Non-pigmented ciliary epithelial cell (primary cell): ENCODE results near the gene SLCO4A1.
A peak's percentile ranks its signal among the peaks of the same experiment; 100 is the strongest.

ENCODE experiments used
- DNase-seq: peaks from one replicate; pipeline ENCODE4 v3.0.0-alpha.2; 2010; ENCODE audit warnings: low read depth

Gene SLCO4A1

DNA sequence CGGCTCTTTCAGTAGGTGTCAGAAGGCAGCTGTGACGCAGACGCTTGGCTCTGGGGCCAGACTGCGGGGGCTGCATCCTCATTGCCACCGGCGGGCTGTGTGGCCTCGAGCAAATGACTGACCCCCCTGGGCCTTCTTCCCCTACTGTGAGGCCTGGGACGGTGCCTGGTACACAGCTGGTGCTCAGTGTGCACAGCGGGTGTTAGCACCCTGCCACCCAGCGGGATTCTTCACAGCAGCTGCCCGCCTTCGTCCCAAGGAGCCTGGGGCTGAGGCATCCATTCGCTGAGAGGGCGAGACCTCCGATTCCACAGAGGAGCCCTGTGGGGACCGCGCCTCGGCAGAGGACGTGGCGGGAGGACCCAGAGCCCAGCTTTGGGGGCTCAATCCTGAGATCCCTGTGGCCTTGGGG lies 10.6 kb downstream of the SLCO4A1 start:
- no peak for DNase-seq

DNA sequence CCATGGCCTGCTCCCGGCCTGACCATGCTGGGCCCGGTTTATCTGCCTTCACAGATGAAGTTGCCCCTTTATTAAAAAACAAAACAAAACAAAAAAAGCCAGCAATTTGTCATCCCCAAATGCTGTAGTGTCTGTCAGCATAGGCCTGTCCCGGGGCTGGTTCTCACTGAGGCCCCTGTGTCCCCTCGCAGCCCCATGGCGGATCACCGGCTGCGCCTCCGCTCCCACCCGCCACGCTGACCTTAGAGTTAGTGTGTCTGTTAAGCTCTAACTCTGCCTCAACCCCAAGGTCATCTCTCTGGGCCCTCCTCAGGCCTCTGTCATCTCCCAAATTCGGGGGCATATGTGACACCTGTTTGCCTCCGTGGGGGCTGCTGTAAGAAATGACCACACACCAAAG lies 11.1 kb downstream of the SLCO4A1 start:
- no peak for DNase-seq

DNA sequence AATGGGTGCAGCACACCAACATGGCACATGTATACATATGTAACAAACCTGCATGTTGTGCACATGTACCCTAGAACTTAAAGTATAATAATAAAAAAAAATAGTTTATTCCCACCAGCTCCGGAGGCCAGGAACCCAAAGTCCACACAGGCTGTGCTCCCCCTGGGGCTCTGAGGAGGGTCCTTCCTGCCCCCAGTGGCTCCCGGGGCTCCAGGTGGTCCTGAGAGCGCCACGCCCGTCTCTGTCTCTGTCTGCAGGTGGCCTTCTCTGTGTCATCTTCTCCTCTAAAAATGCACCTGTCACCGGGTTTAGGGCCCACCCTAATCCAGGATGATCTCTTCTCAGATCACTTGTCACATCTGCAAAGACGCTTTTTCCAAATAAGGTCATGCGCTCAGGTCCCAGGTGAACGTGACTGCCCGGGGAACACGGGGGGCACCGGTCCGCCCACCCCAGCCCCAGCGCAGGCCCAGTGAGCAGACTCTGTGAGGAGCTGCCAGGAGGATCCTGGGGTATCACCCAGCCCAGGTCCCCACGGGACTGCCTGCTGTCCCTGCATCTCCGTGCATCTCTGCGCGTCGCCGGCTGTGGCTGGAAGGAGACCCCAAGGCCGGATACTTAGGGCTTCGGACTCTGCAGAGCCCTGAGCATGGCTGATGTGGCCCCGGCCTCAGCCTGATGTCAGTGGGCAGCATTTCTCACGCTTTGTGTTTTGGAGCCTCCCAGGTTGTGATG lies 11.8 kb downstream of the SLCO4A1 start:
- no peak for DNase-seq

DNA sequence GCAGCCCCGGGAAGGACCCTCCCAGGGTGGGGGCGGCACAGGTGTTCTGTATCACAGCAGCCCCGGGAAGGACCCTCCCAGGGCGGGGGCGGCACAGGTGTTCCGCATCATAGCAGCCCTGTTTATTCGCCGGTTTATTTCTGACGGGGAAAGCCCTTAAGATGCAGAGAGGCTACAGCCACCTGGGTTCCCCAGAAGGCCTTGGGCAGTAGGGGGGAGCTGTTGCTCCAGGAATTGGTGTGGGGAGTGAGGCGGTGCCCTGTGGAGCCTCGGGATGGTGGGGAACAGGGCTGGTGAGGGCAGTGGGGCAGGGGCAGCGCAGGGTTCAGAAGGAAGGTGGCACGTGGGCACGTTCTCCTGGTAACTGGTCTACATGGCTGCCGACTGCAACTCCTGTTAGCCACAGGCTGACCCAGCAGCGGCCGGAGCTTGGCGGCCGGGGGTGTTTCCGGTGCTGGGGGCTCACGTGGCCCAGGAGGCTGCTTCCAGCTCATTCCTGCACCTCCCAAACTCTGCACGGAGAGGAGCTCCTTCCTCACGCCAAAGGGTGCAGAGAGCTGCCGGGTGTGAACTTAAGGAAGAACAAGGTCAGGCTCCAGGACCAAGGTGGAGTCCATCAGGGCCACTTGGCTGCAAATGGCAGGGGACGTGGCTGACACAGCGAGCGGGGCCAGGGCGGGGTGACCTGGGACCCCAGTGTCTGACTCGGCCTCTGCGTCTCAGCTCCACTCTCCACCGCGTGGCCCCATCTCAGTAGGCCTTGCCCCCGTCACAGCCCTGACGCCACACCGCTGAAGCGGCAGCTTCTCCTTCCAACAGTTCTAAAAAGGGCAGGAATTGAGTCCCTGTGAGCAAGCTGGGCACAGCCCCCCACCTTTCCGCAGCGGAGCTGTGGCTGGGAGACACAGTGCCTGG lies 13.2 kb downstream of the SLCO4A1 start:
- no peak for DNase-seq

DNA sequence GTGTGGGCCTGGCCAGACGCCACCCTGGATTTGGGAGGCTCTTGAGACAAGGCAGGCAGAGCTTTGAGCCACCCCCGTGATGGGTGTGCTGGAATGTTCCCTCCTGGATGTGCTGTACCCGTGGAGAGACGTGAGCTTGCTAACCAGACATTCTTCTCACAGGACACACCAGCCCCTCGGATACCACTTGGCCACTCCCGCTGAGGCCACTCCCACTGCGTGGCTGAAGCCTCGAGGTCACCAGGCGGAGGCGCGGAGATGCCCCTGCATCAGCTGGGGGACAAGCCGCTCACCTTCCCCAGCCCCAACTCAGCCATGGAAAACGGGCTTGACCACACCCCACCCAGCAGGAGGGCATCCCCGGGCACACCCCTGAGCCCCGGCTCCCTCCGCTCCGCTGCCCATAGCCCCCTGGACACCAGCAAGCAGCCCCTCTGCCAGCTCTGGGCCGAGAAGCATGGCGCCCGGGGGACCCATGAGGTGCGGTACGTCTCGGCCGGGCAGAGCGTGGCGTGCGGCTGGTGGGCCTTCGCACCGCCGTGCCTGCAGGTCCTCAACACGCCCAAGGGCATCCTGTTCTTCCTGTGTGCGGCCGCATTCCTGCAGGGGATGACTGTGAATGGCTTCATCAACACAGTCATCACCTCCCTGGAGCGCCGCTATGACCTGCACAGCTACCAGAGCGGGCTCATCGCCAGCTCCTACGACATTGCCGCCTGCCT lies 14.1 kb downstream of the SLCO4A1 start:
- DNase-seq, result no peak

DNA sequence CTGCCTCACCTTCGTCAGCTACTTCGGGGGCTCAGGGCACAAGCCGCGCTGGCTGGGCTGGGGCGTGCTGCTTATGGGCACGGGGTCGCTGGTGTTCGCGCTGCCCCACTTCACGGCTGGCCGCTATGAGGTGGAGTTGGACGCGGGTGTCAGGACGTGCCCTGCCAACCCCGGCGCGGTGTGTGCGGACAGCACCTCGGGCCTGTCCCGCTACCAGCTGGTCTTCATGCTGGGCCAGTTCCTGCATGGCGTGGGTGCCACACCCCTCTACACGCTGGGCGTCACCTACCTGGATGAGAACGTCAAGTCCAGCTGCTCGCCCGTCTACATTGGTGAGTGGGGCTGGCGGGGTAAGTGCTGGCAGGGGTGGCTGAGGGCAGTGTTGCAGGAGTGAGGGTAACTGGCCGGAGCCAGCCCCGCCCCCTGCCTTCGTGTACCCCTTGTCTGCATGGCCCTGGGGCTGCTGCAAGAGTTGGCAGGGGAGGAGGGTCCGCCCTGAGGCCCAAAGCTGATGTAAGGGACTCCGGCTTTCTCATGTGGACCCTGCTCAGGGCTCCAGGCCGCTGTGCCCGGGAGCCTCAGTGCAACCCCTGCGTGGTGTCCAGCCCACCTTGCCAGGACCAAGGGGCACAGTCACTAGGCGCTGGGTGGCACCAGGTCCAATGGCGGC lies 14.8 kb downstream of the SLCO4A1 start:
- DNase-seq, result no peak

DNA sequence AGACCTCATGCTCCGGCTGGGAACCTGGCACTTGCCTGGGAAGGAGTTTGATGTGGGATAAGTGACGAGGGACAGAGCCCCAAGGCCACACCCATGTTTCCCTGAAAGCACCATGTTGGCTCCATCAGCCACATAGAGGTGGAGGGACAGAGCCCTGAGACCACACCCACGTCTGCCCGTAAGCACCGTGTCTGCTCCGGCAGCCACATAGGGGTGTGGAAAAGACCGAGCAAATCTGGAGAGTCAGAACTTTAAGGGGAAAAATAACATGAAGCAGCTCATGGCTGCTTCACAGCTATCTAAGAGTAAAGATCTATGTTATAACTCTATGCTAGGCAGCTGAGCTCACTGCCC lies 15.3 kb downstream of the SLCO4A1 start:
- DNase-seq, result no peak

DNA sequence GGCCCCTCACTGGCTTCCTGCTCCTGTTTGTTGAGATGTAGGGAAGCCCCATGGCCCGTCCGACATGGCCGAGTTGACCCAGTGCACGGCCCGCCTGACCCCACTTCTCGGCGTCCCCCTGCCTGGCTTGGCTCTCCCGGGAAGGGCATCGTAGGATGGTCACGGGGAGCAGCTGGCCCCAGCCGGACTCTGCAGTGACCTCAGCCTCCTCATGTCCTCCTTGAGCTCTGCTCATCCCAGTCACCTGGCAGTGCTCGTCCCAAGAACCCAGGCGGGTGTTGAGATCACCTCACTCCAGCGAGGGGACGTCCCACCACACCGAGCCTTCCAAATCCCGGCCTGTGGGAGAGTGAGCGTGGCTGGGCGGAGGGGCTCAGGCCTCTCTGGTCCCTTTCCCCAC lies 15.7 kb downstream of the SLCO4A1 start:
- DNase-seq, result no peak

DNA sequence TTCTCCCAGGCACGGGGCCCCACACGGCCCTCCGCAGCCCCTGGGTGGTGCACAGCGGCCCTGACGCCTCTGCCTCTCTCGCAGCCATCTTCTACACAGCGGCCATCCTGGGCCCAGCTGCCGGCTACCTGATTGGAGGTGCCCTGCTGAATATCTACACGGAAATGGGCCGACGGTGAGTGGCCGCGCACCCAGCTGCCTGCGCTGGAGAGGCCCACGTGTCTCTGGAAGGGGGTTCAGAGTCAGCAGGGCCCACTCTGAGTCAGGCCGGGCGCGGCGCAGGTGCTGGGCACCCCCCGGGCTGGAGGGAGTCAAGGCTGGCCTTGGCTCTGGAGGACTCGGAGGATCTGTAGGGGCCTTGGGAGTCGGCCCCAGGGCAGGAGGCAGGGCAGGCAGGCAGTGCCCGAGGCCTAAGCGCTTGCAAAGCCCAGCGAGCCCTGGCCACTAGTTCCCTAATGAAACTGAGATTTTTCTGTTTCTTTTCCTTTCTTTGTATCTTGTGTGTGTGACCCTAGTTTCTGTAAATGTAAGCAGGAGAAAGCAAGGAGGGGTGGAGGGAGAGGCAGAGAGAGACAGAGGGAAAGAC lies 16.4 kb downstream of the SLCO4A1 start:
- DNase-seq, result no peak

DNA sequence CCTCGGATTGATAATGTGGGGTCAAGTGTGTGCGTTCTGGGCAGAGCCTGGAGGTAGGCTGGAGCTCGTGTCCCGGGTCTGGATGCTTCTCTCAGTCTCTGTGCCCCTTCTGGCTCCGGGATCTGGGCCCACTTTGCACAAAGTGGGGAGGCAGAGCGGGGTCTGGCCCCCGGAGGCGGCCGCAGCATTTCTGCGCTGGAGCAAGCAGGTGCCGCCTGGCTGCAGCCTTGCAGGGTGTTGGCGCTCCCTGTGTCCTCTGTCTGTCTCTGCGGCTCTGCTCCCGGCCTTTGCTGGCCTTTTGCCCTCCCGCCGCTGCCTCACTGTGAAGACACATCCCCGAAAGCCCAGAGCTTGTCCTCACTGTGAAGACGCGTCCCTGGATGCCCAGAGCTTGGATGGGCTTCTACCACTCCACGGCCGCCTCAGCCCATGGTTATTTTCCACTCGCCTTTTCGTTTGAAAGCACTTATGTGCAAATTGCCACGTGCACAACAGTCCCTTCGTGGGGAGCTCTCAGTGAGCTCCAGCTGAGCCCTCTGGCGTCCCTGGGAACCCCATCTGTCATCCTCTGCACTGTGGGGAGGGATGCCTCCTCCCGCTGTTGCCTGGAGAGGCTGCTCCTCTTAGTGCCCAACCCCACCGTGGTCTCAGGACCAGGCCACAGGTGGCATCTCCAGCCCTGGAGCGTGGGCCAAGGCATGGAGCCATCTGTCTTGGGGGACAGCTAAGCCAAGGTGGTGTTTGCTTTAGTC lies 17.4 kb downstream of the SLCO4A1 start:
- DNase-seq, result no peak

DNA sequence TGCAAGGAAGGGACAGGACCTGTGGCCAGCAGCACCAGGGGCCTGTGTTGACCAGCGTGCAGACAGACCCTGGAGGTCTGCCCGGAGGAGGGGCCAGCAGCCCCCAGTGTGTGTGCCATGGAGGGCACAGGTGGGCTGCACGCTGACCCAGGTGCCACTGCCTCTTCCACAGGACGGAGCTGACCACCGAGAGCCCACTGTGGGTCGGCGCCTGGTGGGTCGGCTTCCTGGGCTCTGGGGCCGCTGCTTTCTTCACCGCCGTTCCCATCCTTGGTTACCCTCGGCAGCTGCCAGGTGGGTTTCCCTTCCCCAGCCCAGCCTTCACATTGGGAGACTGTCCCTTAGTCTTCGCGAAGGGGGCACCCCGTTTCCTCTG lies 17.9 kb downstream of the SLCO4A1 start:
- DNase-seq, result no peak

DNA sequence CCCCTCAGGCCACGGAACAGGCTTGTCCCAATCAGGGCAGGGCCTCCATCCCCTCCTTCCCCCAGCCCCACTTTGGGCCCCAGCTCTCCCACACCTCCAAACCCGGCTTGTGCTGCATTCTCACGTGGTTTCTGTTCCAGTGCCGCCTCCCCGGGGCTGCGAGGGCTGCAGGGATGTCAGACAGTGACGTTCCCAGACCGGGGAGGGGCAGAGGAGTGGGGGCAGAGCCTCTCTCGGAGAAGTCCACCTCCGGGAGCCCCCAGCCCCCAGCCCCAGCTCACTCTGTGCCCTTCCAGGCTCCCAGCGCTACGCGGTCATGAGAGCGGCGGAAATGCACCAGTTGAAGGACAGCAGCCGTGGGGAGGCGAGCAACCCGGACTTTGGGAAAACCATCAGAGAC lies 18.5 kb downstream of the SLCO4A1 start:
- no peak for DNase-seq

DNA sequence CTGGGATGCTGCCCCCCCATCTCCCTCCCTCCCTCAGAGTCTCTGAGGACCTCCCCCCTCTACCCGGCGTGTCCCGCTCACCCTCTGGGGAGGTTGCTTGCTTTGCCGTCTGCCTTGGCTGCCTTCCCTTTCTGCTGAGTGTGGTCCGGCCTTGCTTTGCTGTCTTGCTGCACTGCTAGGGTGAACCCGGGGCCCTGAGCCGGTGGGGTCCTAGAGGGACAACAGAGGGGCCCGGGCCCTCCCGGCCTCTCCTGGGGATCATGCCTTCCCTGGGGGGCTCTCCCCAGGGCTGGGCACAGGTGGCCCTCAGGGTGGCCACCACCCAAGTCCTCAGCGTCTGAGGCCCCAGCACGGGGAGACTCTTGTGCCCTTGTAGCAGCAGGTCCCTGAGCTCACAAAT lies 19.3 kb downstream of the SLCO4A1 start:
- DNase-seq, result no peak

DNA sequence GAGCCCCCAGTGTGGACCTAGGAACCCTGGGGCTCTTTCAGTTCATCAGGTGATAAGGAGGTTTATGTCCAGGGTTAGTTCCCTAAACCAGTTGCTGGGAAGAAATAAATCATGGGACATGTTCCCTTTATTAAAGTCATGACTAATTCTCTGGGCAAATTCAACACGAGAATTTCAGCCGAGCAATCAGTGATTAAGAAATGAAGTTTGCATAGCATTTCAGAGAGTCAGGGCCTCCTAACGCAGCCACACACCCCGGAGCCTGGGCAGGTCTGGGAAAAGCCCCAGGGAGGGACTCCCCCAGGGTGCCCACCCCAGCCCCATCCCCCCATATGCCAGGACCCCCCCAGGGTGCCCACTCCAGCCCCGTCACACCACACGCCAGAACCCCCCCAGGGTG lies 20.1 kb downstream of the SLCO4A1 start:
- peak; percentile 15 for DNase-seq

DNA sequence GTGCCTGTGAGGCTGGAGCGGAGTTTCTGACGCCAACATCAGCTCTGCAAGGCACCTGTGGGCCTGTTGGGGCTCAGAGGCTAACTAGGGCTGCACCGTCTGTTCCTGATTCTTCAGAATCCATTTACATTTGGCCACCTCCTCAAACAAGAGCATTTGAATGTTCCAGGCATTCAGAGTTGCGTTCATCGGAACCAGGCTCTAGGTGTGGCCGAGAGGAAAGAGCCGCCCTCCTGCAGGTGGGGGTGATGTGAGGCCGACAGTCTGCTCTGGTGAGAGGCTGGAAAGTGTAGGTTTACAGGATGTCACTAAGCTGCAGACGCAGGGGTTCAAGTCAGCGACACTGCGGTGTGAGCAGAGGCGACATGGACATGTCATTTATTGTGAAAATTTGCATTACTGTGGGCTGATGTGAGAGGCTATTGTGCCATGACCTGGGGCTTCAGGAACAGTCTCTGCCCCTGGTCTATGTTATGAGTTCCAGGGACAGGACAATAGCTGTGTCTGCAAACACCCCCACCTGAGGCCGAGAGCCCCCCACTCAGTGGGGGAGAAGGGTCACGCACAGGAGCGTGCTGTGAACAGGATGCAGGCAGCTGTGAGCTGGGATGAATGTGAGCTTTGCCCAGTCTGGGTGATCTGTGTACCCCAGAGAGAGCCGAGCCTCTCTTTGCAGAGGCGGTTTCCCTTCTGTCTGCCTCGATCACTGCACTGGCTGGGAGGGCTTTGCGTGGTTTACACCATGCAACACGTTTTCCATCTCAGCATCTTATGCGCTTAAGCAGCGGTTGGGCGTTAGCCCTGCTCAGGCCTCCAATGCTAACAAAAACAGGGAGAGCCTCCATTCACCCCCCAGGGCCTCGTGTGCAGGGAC lies 21.1 kb downstream of the SLCO4A1 start:
- no peak for DNase-seq

DNA sequence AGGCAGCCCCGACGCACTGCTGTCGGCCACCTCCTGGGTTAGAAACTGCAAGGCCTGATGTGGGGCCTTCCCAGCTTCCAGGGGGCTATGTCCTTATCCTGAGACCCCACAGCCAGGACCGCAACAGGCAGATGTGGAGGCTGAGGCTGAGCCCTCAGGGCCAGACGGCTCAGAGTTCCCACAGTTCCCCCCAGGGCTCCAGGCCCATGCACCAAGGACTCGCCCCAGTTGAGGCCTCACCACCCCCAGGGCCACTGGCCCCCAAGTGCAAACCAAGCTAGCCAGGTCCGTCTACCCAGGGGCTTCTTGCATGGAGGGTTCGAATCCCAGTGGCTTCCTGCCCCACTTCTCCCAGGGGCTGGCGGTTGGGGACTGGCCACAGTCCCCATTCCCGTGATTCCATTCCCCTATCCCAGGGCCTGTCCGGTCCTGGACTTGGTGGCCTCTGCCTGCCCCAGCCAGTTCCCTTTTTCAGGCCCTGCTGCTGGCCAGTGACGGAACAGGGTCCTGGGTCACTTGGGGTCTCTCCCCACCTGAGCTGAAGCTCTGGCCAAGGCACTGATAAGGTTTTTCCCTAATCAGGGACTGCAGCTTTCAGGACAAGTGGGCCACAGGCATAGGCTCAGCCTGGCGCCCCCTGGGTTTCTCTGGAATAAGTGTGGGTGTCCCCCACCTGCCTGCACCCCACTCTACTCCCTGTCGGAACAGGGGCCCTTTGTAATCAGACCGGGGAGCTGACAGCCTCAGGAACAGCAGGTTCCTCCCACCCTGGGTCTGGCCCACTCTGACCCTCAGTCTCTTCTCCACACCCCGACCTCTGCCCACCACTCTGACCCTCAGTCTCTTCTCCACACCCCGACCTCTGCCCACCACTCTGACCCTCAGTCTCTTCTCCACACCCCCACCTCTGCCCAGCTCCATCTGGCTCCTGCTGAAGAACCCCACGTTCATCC lies 22.0 kb downstream of the SLCO4A1 start:
- DNase-seq, result no peak

DNA sequence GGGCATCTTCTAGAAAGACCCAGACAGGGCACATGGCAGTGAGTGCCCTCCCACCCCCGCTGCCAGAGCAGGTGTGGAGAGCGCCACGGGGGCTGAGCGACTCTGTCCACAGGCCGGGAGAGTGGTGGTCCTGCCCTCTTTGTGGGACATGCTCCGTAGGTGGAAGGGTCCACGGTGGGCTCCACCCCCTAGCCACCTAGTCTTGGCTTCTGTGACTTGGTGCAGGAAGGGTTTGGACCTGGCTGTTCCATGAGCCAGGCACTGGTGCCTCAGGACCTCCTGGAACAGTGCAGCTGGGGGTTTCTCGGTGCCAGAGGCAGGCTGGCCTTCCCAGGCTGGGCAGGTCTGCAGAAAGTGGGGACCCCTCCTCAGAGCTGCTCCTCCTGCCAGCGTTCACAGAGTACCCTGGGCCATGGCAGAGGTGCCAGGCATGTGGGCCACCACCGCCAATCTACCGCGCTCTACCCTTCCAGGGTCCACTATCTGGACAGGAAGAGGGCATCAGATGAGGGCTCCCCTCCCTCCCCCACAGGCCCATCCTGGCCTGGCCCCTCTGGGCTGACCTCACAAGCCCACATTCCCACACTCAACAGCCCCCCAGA lies 23.0 kb downstream of the SLCO4A1 start:
- DNase-seq, result no peak
